Measurements from ENCODE around the gene HDGFL3. TPM values are rescaled to one million over a fixed set of nuclear protein-coding genes. Genes with fewer than 3 reads are reported as not detected.
"Not testable (repeated sequence)": the region's sequence is repeated elsewhere in the genome, so short reads cannot be mapped to it uniquely, and the experiment has no call there.

The HDGFL3 gene
- total RNA-seq = 10 to 100 TPM; 20.5 to 23.3 TPM

- H3K27ac Mint-ChIP-seq = peak within 1 kb of the TSS; percentile 78
- CTCF ChIA-PET = interaction anchor here (1.1 kb wide), 1 partner anchor 197 kb away, joined by 3 read pairs; no protein-coding TSS in a partner anchor
- peak; percentile 28 for DNase-seq
- H3K4me1 Mint-ChIP-seq = peaks cover 13% of the 10 kb centered on the region
- peak within 1 kb of the TSS; percentile 84 for H3K4me3 Mint-ChIP-seq
- POLR2A ChIA-PET = interaction anchor here (0.9 to 1.8 kb wide), 4 partner anchors 43 to 197 kb away, joined by 3 to 7 read pairs (median 6); partner anchors contain the start of genes BTBD1 and C15orf40
- H3K36me3 Mint-ChIP-seq (ENCODE audit: low read depth) = peaks cover 3% of the 10 kb centered on the region
- peaks cover 23% of the 10 kb centered on the region for H3K27me3 Mint-ChIP-seq
- H3K9me3 Mint-ChIP-seq = no peaks in the 10 kb centered on the region
These were observed at the start of gene HDGFL3 for GRCh38 chr15:83207660-83208366. HDGFL3 (minus strand) TSS chr15:83207823; CDS start chr15:83207414, 409 bp downstream.

DNA sequence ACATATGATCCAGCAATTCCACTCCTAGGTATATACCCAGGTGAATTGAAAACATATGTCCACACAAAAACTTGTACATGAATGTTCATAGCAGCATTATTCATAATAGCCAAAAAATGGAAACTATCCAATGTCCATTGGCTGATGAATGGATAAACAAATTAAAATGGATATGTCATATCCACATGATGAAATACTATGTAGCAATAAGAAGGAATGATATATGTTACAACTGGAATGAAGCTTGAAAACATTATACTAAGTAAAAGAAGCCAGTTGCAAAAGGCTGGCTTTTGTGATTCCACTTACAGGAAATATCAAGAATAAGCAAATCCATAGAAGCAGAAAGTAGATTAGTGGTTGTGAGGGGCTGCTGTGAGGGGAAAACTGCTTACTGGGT, 43.2 kb upstream of the HDGFL3 start:
- Mint-ChIP-seq H3K4me3 (no peak overlapping the region), H3K9me3 (no peaks in the 10 kb centered on the region), H3K27me3 (peaks cover 43% of the 10 kb centered on the region), H3K36me3 (ENCODE audit: low read depth) (no peaks in the 10 kb centered on the region), H3K4me1 (no peaks in the 10 kb centered on the region), H3K27ac (no peak overlapping the region)
- CTCF ChIA-PET = no interaction called here
- no peak for DNase-seq
- POLR2A ChIA-PET = no interaction called here

DNA sequence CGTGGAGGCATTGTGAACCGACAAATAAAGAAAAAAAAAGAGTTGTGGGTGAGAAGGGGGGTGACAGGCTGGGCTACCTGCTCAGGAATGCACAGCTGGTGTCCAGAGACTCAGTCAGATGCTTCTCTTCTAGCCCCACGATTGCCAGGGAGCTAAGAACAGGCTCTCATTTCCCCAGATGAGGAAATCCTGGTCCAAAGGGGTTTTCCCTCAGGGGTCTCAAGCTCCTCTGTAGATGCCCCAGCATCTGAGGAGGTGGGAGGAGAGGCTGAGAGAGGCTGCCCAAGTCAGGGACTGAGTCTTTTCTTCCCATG, 41.4 kb upstream of the HDGFL3 start:
- ChIA-PET POLR2A (no interaction called here), CTCF (interaction anchor here (0.8 to 3.2 kb wide), 17 partner anchors 9 to 321 kb away, joined by 3 to 15 read pairs (median 5); partner anchors contain the start of genes C15orf40 and SH3GL3)
- H3K4me3 Mint-ChIP-seq = no peak overlapping the region
- H3K27me3 Mint-ChIP-seq = peaks cover 45% of the 10 kb centered on the region
- H3K4me1 Mint-ChIP-seq = no peaks in the 10 kb centered on the region
- H3K9me3 Mint-ChIP-seq = no peaks in the 10 kb centered on the region
- DNase-seq = no peak
- no peaks in the 10 kb centered on the region for H3K36me3 Mint-ChIP-seq (ENCODE audit: low read depth)
- no peak overlapping the region for H3K27ac Mint-ChIP-seq

DNA sequence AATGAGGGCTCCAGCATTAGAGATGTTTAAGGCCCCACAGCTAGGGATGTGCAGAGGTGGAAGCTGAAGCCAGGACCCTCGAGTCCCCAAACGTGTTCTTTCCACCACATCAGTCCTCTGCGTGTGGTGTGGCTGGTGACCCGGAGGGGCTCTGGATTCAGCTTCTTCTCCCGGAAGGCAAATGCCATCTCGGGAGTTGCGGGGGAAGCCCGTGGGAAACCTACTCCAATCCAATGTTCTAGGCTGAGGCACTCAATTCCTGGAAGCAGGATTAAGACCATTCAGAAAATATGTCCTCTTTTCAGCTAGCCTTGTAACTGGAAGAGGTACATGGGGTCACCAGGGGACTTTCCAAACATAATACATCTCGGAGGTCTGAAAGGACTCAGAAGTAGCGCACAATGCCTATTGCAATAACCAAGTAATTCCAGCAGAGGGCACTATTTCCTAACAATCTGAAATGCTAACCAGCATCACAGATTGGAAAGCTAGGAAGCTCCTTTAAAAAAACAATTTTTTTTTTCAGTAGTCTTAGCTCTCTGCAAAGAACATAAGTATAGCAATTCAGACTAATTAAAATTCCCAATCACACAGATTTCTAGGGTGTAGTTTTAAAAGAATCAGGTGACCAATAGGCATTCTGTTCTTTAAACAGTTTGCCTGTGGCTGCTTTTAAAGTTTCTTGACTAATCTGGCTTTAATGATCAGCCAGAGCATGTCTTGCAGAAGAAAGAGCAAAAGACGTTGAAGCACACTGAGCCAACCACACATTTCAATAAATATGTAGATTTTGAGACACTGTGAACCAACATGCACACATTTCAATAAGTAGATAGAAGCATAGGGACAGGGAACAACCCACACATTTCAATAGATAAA, 40.8 kb upstream of the HDGFL3 start:
- Mint-ChIP-seq H3K4me3 (no peak overlapping the region), H3K27ac (no peak overlapping the region), H3K4me1 (no peaks in the 10 kb centered on the region), H3K9me3 (no peaks in the 10 kb centered on the region), H3K27me3 (peaks cover 45% of the 10 kb centered on the region), H3K36me3 (ENCODE audit: low read depth) (no peaks in the 10 kb centered on the region)
- no peak for DNase-seq
- ChIA-PET POLR2A (no interaction called here), CTCF (interaction anchor here (0.7 to 3.2 kb wide), 24 partner anchors 10 to 498 kb away, joined by 3 to 15 read pairs (median 4); partner anchors contain the start of genes C15orf40 and SH3GL3)

GRCh38 chr15:83243634-83244033, 36.0 kb upstream of the HDGFL3 start:
- H3K27ac Mint-ChIP-seq = no peak overlapping the region
- no peak for DNase-seq
- no peak overlapping the region for H3K4me3 Mint-ChIP-seq
- no peaks in the 10 kb centered on the region for H3K9me3 Mint-ChIP-seq
- H3K27me3 Mint-ChIP-seq = peaks cover 31% of the 10 kb centered on the region
- ChIA-PET POLR2A (no interaction called here), CTCF (no interaction called here)
- no peaks in the 10 kb centered on the region for H3K36me3 Mint-ChIP-seq (ENCODE audit: low read depth)
- H3K4me1 Mint-ChIP-seq = no peaks in the 10 kb centered on the region

- ChIA-PET POLR2A (no interaction called here), CTCF (no interaction called here)
- no peaks in the 10 kb centered on the region for H3K4me1 Mint-ChIP-seq
- H3K9me3 Mint-ChIP-seq = no peaks in the 10 kb centered on the region
- H3K27ac Mint-ChIP-seq = no peak overlapping the region
- DNase-seq = no peak
- H3K4me3 Mint-ChIP-seq = no peak overlapping the region
- H3K36me3 Mint-ChIP-seq (ENCODE audit: low read depth) = no peaks in the 10 kb centered on the region
- peaks cover 6% of the 10 kb centered on the region for H3K27me3 Mint-ChIP-seq
These were observed 22.6 kb upstream of the HDGFL3 start for GRCh38 chr15:83230242-83230641.

DNA sequence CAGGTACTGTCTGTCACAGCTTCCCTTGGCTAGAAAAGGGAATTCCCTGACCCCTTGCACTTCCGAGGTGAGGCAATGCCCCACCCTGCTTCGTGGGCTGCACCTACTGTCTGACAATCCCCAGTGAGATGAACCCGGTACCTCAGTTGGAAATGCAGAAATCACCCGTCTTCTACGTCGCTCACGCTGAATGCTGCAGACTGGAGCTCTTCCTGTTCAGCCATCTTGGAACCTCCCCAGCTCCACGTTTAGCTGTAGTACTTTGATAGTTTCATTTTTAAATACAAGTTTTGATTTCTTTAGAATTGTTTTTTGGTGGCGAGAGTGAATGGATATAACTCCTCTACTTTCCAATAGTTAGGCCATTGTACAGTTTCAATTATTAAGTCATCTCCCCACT, 17.8 kb upstream of the HDGFL3 start:
- Mint-ChIP-seq H3K27ac (no peak overlapping the region), H3K27me3 (peaks cover 18% of the 10 kb centered on the region), H3K9me3 (no peaks in the 10 kb centered on the region), H3K4me1 (no peaks in the 10 kb centered on the region), H3K4me3 (no peak overlapping the region), H3K36me3 (ENCODE audit: low read depth) (no peaks in the 10 kb centered on the region)
- ChIA-PET CTCF (interaction anchor here (1.4 kb wide), 1 partner anchor 23 kb away, joined by 3 read pairs; no protein-coding TSS in a partner anchor), POLR2A (no interaction called here)
- no peak for DNase-seq

- Mint-ChIP-seq H3K27me3 (peaks cover 27% of the 10 kb centered on the region), H3K4me1 (peaks cover 14% of the 10 kb centered on the region)
- DNase-seq; H3K36me3 Mint-ChIP-seq (ENCODE audit: low read depth); H3K9me3 Mint-ChIP-seq; H3K4me3 Mint-ChIP-seq; H3K27ac Mint-ChIP-seq; CTCF ChIA-PET; POLR2A ChIA-PET: not testable (repeated sequence)
These were observed 14.2 kb upstream of the HDGFL3 start for GRCh38 chr15:83221781-83222180.

DNA sequence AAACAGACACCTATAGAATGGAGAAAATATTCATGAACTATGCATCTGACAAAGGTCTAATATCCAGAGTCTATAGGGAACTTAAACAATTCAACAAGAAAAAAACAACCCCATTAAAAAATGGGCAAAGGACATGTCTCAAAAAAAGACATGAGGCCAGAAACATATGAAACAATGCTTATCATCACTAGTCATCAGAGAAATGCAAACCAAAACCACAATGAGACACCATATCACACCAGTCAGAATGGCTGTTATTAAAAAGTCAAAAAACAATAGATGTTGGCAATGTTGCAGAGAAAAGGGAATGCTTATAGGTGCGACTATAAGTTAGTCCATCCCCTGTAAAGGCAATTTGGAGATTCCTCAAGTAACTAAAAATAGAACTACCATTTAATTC, 11.4 kb upstream of the HDGFL3 start:
- Mint-ChIP-seq H3K36me3 (ENCODE audit: low read depth) (no peaks in the 10 kb centered on the region), H3K4me3 (no peak overlapping the region), H3K27me3 (peaks cover 27% of the 10 kb centered on the region), H3K27ac (no peak overlapping the region), H3K4me1 (peaks cover 14% of the 10 kb centered on the region), H3K9me3 (peaks cover 2% of the 10 kb centered on the region)
- DNase-seq = no peak
- POLR2A ChIA-PET = interaction anchor here (0.6 kb wide), 1 partner anchor 23 kb away, joined by 3 read pairs; no protein-coding TSS in a partner anchor
- CTCF ChIA-PET = no interaction called here

GRCh38 chr15:83215306-83215705, 7.7 kb upstream of the HDGFL3 start:
- CTCF ChIA-PET = no interaction called here
- peaks cover 2% of the 10 kb centered on the region for H3K9me3 Mint-ChIP-seq

DNA sequence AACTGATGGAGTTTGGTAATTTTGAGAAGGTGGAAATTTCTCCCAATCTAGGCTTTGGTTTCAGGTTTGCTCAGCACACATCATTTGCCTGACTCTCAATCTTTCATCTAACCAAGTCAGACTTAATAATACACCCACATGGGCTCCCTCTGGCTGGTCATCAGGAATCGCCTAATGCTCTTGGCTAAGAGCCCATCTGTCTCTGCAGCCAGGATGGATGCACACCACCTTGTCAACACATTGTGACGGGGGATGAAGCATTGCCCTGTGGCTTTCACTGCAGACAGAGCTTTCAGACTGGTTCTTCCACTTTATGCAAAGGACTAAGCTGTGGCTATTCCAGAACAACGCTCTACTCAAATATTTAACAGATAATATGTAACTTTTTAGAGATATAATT, 3.0 kb upstream of the HDGFL3 start:
- Mint-ChIP-seq H3K4me3 (no peak overlapping the region), H3K36me3 (ENCODE audit: low read depth) (peaks cover 3% of the 10 kb centered on the region), H3K27ac (no peak overlapping the region), H3K27me3 (peaks cover 16% of the 10 kb centered on the region), H3K4me1 (peaks cover 7% of the 10 kb centered on the region), H3K9me3 (peaks cover under 1% of the 10 kb centered on the region)
- ChIA-PET POLR2A (no interaction called here), CTCF (no interaction called here)
- no peak for DNase-seq

More at GRCh38 chr15:83215306-83215705, 7.7 kb upstream of the HDGFL3 start:
- peaks cover 24% of the 10 kb centered on the region for H3K27me3 Mint-ChIP-seq
- DNase-seq = no peak
- no peaks in the 10 kb centered on the region for H3K36me3 Mint-ChIP-seq (ENCODE audit: low read depth)
- H3K4me3 Mint-ChIP-seq = no peak overlapping the region
- POLR2A ChIA-PET = no interaction called here
- peaks cover 14% of the 10 kb centered on the region for H3K4me1 Mint-ChIP-seq
- no peak overlapping the region for H3K27ac Mint-ChIP-seq

DNA sequence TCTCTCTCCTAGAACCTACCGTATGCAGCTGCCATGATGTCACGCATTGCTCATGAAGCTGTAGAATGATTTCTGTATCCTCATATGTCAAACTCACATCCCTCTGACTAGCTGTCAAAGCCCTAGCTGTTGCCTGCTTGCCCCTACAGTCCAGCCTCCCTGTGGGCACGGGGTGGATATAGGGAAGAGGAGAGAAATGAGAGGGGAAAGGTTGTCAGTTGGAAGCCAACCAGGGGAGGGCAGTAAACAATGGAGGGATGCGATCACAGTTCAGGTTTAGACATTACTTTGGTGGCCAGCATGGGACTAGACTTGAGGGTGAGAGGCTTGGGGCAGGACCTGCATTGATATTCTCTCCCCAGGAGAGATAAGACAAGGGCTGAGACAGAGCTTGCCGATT, 1.7 kb upstream of the HDGFL3 start:
- Mint-ChIP-seq H3K27me3 (peaks cover 19% of the 10 kb centered on the region), H3K4me1 (peaks cover 11% of the 10 kb centered on the region), H3K27ac (no peak overlapping the region), H3K36me3 (ENCODE audit: low read depth) (peaks cover 3% of the 10 kb centered on the region), H3K4me3 (no peak overlapping the region), H3K9me3 (no peaks in the 10 kb centered on the region)
- no peak for DNase-seq
- CTCF ChIA-PET = no interaction called here
- POLR2A ChIA-PET = interaction anchor here (1.8 kb wide), 1 partner anchor 44 kb away, joined by 6 read pairs; no protein-coding TSS in a partner anchor

DNA sequence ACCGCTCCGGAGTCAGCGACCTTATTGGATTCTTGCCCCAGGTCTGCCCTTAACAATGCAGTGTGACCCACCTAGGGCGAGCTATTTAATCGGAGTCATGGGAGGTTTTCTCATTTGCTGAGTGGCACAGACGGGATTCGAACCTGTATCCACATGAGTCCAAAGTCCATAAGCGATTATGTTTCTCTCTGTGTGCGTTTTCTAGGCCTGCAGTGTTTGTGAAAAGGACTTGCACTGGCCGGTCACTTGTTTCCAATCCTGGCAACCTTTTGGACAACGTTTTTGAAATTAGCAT, 691 bp upstream of the HDGFL3 start:
- no peak overlapping the region for H3K4me3 Mint-ChIP-seq
- peaks cover 23% of the 10 kb centered on the region for H3K27me3 Mint-ChIP-seq
- CTCF ChIA-PET = interaction anchor here (1.1 kb wide), 1 partner anchor 198 kb away, joined by 3 read pairs; no protein-coding TSS in a partner anchor
- H3K27ac Mint-ChIP-seq = no peak overlapping the region
- H3K9me3 Mint-ChIP-seq = no peaks in the 10 kb centered on the region
- DNase-seq = no peak
- peaks cover 3% of the 10 kb centered on the region for H3K36me3 Mint-ChIP-seq (ENCODE audit: low read depth)
- POLR2A ChIA-PET = interaction anchor here (1.0 to 1.8 kb wide), 3 partner anchors 43 to 197 kb away, joined by 5 to 7 read pairs (median 6); partner anchors contain the start of genes BTBD1 and C15orf40
- peaks cover 13% of the 10 kb centered on the region for H3K4me1 Mint-ChIP-seq
